GM19324 (cell line): Measurements from ENCODE around the gene SLC8A3.
"Not testable (repeated sequence)": the region's sequence is repeated elsewhere in the genome, so short reads cannot be mapped to it uniquely, and the experiment has no call there.

ENCODE experiments used
- ATAC-seq: cut with Tn5 transposase; IDR thresholded peaks from one replicate; pipeline ENCODE4 v1.9.1; 2021; ENCODE audit warnings: mild to moderate bottlenecking, moderate library complexity; ENCODE audit not compliant: unreplicated experiment, low FRiP score

Gene SLC8A3, protein sequence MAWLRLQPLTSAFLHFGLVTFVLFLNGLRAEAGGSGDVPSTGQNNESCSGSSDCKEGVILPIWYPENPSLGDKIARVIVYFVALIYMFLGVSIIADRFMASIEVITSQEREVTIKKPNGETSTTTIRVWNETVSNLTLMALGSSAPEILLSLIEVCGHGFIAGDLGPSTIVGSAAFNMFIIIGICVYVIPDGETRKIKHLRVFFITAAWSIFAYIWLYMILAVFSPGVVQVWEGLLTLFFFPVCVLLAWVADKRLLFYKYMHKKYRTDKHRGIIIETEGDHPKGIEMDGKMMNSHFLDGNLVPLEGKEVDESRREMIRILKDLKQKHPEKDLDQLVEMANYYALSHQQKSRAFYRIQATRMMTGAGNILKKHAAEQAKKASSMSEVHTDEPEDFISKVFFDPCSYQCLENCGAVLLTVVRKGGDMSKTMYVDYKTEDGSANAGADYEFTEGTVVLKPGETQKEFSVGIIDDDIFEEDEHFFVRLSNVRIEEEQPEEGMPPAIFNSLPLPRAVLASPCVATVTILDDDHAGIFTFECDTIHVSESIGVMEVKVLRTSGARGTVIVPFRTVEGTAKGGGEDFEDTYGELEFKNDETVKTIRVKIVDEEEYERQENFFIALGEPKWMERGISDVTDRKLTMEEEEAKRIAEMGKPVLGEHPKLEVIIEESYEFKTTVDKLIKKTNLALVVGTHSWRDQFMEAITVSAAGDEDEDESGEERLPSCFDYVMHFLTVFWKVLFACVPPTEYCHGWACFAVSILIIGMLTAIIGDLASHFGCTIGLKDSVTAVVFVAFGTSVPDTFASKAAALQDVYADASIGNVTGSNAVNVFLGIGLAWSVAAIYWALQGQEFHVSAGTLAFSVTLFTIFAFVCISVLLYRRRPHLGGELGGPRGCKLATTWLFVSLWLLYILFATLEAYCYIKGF

DNA sequence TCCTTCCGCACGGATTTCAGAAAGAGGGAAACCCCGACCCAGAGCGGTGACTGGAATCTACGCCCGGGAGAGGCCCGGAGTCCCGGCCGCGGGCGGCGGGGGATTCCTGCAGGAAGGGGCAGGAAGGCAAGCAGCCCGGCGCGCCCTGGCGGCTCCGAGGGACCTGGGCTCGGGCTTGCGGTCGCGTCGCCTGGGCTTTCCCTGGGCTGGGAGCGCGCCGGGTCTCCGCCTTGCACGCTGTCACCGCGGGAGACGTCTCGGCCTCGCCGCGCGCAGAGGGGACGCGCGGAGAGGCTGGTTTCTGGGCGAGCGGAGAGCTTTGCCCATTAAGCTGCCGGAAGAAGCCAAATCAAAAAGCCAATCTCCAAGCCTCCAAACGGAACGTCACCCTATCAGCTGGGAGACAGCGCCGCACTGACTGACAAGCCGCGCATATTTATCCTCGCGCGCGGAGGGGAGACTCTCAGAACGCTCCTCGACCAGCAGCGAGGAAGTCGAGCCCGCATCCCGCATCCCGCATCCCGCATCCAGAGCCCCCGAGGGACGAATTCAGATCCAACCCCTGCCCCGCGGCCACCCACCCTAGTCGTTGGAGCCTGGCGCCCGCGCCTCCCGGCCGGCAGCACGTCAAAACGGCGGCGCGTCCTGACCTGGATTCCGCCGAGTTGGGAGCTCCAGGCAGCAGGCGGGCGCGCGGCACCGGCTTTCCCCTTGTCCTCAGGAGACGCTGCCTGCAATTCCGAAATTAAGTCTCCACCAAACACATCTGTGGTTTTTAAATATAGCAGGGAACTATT lies at the start of gene SLC8A3:
SLC8A3 (minus strand) TSS at position 293 of the 797 bp plus-strand sequence. CDS start 20,529 bp downstream, outside the sequence.
- ATAC-seq: no peak

GRCh38 chr14:70237710-70238109 lies 49.0 kb upstream of the SLC8A3 start:
- ATAC-seq: no peak

DNA sequence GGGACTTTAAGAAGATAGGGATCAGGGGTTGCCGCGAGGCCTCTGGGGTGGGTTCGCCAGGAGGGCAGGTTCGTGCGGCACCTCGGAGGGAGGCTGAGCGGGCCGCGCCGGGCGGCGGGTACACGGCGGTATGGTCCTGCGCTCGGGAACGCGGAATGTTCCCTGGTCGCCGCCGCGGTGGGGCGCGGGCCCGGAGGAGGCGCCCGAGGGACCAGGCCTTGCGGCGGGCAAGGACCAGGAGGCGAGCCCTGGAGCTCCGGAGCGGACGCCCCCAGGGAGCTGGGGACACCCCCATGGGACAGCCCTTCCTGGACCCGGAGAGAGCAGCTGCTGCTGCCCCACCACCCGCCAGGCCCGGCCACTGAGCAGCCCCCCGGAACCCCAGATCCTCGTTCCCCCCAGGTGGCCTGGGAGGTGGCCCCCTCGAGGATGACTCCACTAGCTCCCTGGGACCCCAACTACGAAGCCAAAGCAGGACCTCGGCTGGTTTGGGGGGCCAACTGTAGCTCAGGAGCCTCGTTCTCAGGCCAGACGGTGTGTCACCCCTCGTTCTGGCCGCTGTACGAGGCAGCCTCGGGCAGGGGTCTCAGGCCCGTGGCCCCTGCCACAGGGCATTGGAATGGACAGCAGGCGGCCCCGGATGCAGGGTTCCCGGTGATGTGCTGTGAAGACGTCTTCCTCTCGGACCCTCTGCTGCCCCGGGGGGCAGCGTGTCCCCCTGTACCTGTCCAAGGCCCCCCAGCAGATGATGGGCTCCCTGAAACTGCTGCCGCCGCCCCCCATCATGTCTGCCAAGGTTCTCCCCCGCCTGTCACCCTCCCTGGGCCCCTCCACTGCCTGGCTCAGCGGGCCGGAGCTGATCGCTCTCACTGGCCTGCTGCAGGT lies 45.6 kb upstream of the SLC8A3 start:
- no peak for ATAC-seq

- ATAC-seq: not testable (repeated sequence)
Observed at GRCh38 chr14:70231756-70232544, 43.2 kb upstream of the SLC8A3 start.

DNA sequence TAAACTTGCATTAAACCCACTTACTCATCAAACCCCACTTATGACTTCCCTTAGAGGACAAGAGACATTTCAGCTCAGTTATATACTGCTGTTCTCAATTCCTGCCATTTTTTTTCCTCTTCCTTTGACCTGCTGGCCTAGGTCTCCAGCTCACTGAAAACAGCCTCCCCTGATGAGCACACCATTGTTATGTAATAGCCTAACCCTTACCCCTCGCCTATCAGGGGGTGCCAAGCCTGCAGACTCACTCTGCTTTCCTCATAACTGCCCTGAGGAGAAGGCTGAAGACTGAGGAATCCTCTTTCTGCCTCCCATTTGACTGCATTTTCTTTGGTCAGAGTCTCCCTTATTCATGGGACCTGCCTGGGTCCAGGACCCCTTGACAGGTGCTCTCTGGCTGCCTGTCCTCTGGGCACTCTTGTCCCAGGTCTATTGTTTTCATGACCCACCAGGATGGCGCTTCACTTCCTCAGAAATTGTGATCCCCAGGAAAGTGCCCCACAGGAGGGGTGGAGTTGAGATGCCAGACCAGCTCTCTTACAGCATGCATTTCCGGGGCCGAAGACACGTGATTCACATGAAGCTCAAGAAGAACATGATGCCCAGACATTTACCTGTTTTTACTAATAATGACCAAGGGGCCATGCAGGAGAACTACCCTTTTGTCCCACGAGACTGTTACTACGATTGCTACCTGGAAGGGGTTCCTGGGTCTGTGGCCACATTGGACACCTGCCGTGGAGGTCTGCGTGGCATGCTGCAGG lies 41.3 kb upstream of the SLC8A3 start:
- ATAC-seq: not testable (repeated sequence)

DNA sequence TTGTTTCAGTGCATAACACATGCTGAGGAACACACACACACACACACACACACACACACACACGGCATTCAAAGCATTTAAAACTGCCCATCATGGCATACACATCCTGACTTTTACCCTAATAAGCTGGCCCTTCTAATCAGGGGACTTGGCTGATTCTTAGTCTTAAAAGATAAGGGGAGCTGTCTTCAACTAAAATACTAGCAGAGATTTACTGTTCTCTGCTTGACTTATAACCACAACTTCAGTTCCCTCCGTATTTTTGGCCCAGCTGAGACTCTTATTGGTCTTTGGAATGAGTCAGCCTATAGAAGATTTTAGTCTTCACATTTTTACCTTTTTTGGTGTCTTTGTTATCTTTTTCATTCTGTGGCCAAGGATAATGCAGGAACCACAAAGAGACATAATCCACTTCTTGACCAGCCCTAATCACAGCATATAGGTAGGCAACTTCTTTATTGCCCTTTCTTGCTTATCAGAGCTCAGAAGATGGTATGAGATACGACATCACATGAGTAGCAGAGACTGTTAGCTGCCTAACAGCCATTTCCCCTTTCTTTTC lies 25.1 kb upstream of the SLC8A3 start:
- ATAC-seq: no peak

- no peak for ATAC-seq
Observed at GRCh38 chr14:70212752-70213151, 24.0 kb upstream of the SLC8A3 start.

DNA sequence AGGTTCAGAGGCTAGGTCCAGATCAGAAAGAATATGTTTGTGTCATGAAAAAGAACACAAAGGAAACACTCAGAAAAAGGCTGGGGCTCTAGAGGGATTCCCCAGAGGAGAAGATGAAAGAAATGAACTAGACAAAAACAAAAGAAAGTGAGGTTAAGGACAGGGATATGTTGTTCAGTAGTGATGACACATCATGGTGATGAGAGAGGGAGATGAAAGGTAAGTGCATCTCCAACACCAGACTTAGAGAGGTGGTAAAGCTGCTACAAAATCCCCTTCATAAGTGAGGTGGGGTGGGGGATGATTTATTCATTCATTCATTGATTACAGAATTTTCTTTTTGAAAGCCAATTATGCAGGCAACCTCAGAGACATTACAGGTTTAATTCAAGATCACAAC lies 19.6 kb upstream of the SLC8A3 start:
- no peak for ATAC-seq

GRCh38 chr14:70203686-70204085 lies 14.9 kb upstream of the SLC8A3 start:
- ATAC-seq: no peak

DNA sequence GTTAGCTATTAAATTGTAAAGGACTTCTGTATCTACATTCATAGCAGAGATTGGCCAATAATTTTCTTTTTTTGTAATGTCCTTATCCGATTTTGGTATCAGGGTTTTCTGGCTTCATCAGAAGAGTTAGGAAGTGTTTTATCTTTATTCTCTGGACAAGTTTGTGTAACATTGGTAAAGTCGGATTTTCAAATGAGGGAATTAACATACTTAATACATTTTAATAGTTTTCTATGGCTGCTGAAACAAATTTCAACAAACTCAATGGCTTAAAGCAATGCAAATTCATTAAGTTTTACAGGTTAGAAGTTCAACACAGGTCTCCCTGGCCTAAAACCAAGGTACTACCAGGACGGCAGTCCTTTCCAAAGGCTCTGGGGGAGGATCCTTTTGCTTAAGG lies 13.2 kb upstream of the SLC8A3 start:
- ATAC-seq: no peak

- ATAC-seq: no peak
Observed at GRCh38 chr14:70193396-70193795, 4.6 kb upstream of the SLC8A3 start.

DNA sequence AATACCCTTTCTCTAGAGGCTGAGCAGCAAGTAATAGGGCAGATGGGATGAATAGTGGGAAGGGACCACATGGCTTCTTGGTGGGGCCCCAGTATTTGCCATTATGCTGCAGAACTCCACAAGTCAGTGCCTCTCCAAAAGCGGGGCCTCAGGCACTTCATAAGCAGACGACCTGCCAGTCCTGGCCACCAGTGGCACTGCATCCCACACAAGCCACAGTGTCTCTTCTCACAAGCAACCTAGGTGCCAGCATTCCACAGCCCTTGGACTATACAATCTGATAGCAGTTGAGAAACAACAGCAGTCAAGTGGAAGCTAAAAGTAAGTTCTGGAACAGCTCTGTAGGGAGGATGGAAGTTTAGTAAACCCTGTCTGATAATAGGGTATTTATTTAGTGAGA lies 4.2 kb upstream of the SLC8A3 start:
- no peak for ATAC-seq

DNA sequence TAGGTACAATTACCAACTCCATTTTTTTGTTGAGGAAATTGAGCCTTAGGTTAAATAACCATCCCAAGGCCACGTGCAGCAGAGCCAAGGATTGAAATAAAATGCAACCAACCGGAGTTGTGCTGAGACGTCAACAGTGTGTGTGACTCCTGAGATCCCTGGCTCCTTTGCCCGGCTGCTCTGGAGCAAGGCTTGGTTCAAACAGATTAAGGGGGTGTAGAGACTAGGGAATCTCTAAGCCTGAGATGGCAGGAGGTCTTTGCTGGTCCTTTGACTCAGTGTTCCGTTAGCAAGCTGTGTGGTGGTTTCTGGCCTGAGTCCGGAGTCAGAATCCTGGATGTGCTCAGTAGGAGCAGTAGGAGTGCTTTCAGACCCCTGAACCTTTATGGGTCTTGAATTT lies 1.4 kb upstream of the SLC8A3 start:
- ATAC-seq: no peak

- ATAC-seq: no peak
Observed at GRCh38 chr14:70189456-70190077, 816 bp upstream of the SLC8A3 start.

GRCh38 chr14:70188322-70188658 lies 461 bp downstream of the SLC8A3 start:
- no peak for ATAC-seq

- no peak for ATAC-seq
Observed at GRCh38 chr14:70186900-70187451, 1.8 kb downstream of the SLC8A3 start.

DNA sequence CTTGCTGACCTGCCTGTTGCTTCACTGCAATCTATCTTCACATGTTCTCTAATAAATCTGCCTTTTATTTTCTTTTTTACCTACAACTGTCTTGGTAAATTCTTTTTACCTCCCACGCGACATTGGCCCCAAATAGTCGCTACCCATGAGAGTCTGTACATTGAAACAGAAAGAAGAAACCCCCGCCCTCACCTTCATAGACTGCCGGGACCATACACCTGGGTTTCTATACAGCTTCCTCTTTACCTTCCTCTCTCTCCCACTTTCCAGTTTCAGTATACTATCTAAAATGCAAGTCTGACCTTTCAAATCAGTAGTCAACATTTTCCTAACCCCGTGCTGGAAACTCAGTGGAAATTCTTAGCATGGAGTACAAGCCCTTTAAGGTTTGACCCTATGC lies 4.8 kb downstream of the SLC8A3 start:
- ATAC-seq: no peak
